Mesenchymal stem cell (in vitro differentiated cells and primary cell): ENCODE results near the gene MSH4.

ENCODE experiments used
- DNase-seq: peaks from one replicate; pipeline ENCODE4 v3.0.0-alpha.2; 2013
- H2AFZ ChIP-seq: one replicate; pipeline ENCODE4 v1.6.1; 2013; ENCODE audit warnings: low read depth, mild to moderate bottlenecking, control low read depth, inconsistent platforms, low read length, moderate library complexity
- H2AK5ac ChIP-seq: 2 replicates; pipeline ENCODE4 v1.6.1; 2013; ENCODE audit warnings: low read length, moderate library complexity, mild to moderate bottlenecking, inconsistent platforms; ENCODE audit not compliant: severe bottlenecking
- H2BK120ac ChIP-seq: one replicate; pipeline ENCODE4 v1.6.1; 2013; ENCODE audit warnings: low read depth, mild to moderate bottlenecking, inconsistent platforms, low read length, moderate library complexity
- H2BK12ac ChIP-seq, 2 experiments: one replicate each; pipeline ENCODE4 v1.6.1; 2013; ENCODE audit warnings: inconsistent platforms in 2 of 2, low read length in 2 of 2, mild to moderate bottlenecking in 2 of 2, moderate library complexity in 2 of 2, control low read depth in 1 of 2
- H2BK15ac ChIP-seq: one replicate; pipeline ENCODE4 v1.6.1; 2013; ENCODE audit warnings: mild to moderate bottlenecking, low read depth, inconsistent platforms; ENCODE audit not compliant: poor library complexity, severe bottlenecking
- H2BK5ac ChIP-seq: 2 replicates; pipeline ENCODE4 v1.6.1; 2013; ENCODE audit warnings: low read depth, mild to moderate bottlenecking, low read length, control low read depth, inconsistent platforms; ENCODE audit not compliant: poor library complexity, severe bottlenecking
- H3K14ac ChIP-seq, 2 experiments: one replicate each; pipeline ENCODE4 v1.6.1; 2013; ENCODE audit warnings: inconsistent platforms in 2 of 2, low read length in 2 of 2, control low read depth in 1 of 2, mild to moderate bottlenecking in 1 of 2, moderate library complexity in 1 of 2
- H3K18ac ChIP-seq, 2 experiments: one replicate each; pipeline ENCODE4 v1.6.1; 2013; ENCODE audit warnings: inconsistent platforms in 2 of 2, low read length in 2 of 2, control low read depth in 1 of 2, low read depth in 1 of 2, mild to moderate bottlenecking in 1 of 2
- H3K23ac ChIP-seq, 2 experiments: one replicate each; pipeline ENCODE4 v1.6.1; 2013; ENCODE audit warnings: inconsistent platforms in 2 of 2, low read length in 2 of 2, mild to moderate bottlenecking in 2 of 2, moderate library complexity in 2 of 2, control low read depth in 1 of 2
- H3K27ac ChIP-seq: 2 replicates; pipeline ENCODE4 v1.5.1; 2013; ENCODE audit warnings: mild to moderate bottlenecking, moderate library complexity, low read length, control low read depth, inconsistent platforms; ENCODE audit not compliant: poor library complexity, severe bottlenecking
- H3K27me3 ChIP-seq, 2 experiments: 2 replicates each; pipeline versions ENCODE4 v1.6.1 to v1.7.0; 2013; ENCODE audit warnings: low read length in 2 of 2, mild to moderate bottlenecking in 2 of 2, moderate library complexity in 2 of 2, control low read depth in 1 of 2, inconsistent platforms in 1 of 2; ENCODE audit not compliant: control insufficient read depth in 1 of 2, insufficient read depth in 1 of 2
- H3K36me3 ChIP-seq, 2 experiments: 2 replicates each; pipeline versions ENCODE4 v1.6.1 to v1.7.0; 2013; ENCODE audit warnings: low read length in 2 of 2, control low read depth in 1 of 2, inconsistent platforms in 1 of 2, low read depth in 1 of 2, mild to moderate bottlenecking in 1 of 2; ENCODE audit not compliant: insufficient read depth in 2 of 2, control insufficient read depth in 1 of 2
- H3K4ac ChIP-seq, 2 experiments: one replicate each; pipeline ENCODE4 v1.6.1; 2013; ENCODE audit warnings: inconsistent platforms in 2 of 2, low read length in 2 of 2, mild to moderate bottlenecking in 2 of 2, moderate library complexity in 2 of 2, control low read depth in 1 of 2, low read depth in 1 of 2
- H3K4me1 ChIP-seq: 2 replicates; pipeline ENCODE4 v1.6.1; 2013; ENCODE audit warnings: low read depth, low read length, control low read depth; ENCODE audit not compliant: control insufficient read depth, insufficient read depth
- H3K4me2 ChIP-seq: 2 replicates; pipeline ENCODE4 v1.6.1; 2013; ENCODE audit warnings: low read length, mild to moderate bottlenecking, inconsistent platforms; ENCODE audit not compliant: poor library complexity, severe bottlenecking
- H3K4me3 ChIP-seq, 2 experiments: 2 replicates each; pipeline versions ENCODE4 v1.5.1 to v1.7.0; 2013; ENCODE audit warnings: low read length in 2 of 2, mild to moderate bottlenecking in 2 of 2, control low read depth in 1 of 2, low read depth in 1 of 2; ENCODE audit not compliant: insufficient read depth in 1 of 2
- H3K79me1 ChIP-seq: replicated peaks from 2 replicates; pipeline ENCODE4 v1.6.1; 2013; ENCODE audit warnings: mild to moderate bottlenecking, control low read depth, low read length, inconsistent platforms; ENCODE audit not compliant: poor library complexity, severe bottlenecking
- H3K9ac ChIP-seq: 2 replicates; pipeline ENCODE4 v1.7.0; 2013; ENCODE audit warnings: mild to moderate bottlenecking, low read length, moderate library complexity
- H3K9me3 ChIP-seq: 2 replicates; pipeline ENCODE4 v1.7.0; 2013; ENCODE audit warnings: mild to moderate bottlenecking, low read length; ENCODE audit not compliant: control insufficient read depth
- H4K8ac ChIP-seq: one replicate; pipeline ENCODE4 v1.6.1; 2013; ENCODE audit warnings: inconsistent platforms, mild to moderate bottlenecking, low read length, moderate library complexity
- H4K91ac ChIP-seq: one replicate; pipeline ENCODE4 v1.6.1; 2013; ENCODE audit warnings: mild to moderate bottlenecking, low read length, inconsistent platforms
- WGBS: methylation state at CpG from one replicate; pipeline ENCODE4 v1.1.7; 2013; ENCODE audit warnings: mixed read lengths; 5-methylcytosine and 5-hydroxymethylcytosine counted together

MSH4 gene

GRCh38 chr1:75841421-75841820 lies 44.7 kb downstream of the MSH4 start:
- H3K4ac ChIP-seq: no peak overlapping the region
- no peaks in the 10 kb centered on the region for H3K4me1 ChIP-seq
- no peak overlapping the region for H4K8ac ChIP-seq
- DNase-seq: no peak
- H3K23ac ChIP-seq: no peak overlapping the region
- no peak overlapping the region for H2BK120ac ChIP-seq
- H2BK15ac ChIP-seq: no peak overlapping the region
- no peak overlapping the region for H4K91ac ChIP-seq
- H3K4me3 ChIP-seq: no peak overlapping the region
- no peak overlapping the region for H2AFZ ChIP-seq
- H3K18ac ChIP-seq: no peak overlapping the region
- no peak overlapping the region for H2BK5ac ChIP-seq
- no peak overlapping the region for H3K27ac ChIP-seq
- no peak overlapping the region for H2AK5ac ChIP-seq
- H3K9me3 ChIP-seq: peaks cover 4% of the 10 kb centered on the region
- no peaks in the 10 kb centered on the region for H3K36me3 ChIP-seq
- no peak overlapping the region for H3K4me2 ChIP-seq
- no peak overlapping the region for H2BK12ac ChIP-seq
- H3K27me3 ChIP-seq: no peaks in the 10 kb centered on the region
- no peak overlapping the region for H3K14ac ChIP-seq
- H3K9ac ChIP-seq: no peak overlapping the region
- no peaks in the 10 kb centered on the region for H3K79me1 ChIP-seq

- no peak overlapping the region for H3K4me3 ChIP-seq
- no peaks in the 10 kb centered on the region for H3K27me3 ChIP-seq
- H3K23ac ChIP-seq: no peak overlapping the region
- no peaks in the 10 kb centered on the region for H3K36me3 ChIP-seq
- H3K4ac ChIP-seq: no peak overlapping the region
- no peak overlapping the region for H2BK5ac ChIP-seq
- H2BK120ac ChIP-seq: no peak overlapping the region
- H3K18ac ChIP-seq: no peak overlapping the region
- no peak overlapping the region for H4K8ac ChIP-seq
- no peaks in the 10 kb centered on the region for H3K79me1 ChIP-seq
- H3K9ac ChIP-seq: no peak overlapping the region
- H2AFZ ChIP-seq: no peak overlapping the region
- H3K4me1 ChIP-seq: no peaks in the 10 kb centered on the region
- H2AK5ac ChIP-seq: no peak overlapping the region
- no peak overlapping the region for H2BK15ac ChIP-seq
- H3K27ac ChIP-seq: no peak overlapping the region
- H4K91ac ChIP-seq: no peak overlapping the region
- no peak overlapping the region for H2BK12ac ChIP-seq
- WGBS: 53% methylated on average over 1 of the region's 1 CpG
- no peak overlapping the region for H3K14ac ChIP-seq
- H3K4me2 ChIP-seq: no peak overlapping the region
- no peaks in the 10 kb centered on the region for H3K9me3 ChIP-seq
- no peak for DNase-seq
Measured at GRCh38 chr1:75845576-75845975, 48.9 kb downstream of the MSH4 start.

GRCh38 chr1:75855010-75855409 lies 58.3 kb downstream of the MSH4 start:
- H2BK120ac ChIP-seq: no peak overlapping the region
- no peak overlapping the region for H3K23ac ChIP-seq
- no peak overlapping the region for H3K14ac ChIP-seq
- H2AK5ac ChIP-seq: no peak overlapping the region
- no peak overlapping the region for H3K4me2 ChIP-seq
- no peak overlapping the region for H3K27ac ChIP-seq
- H2BK5ac ChIP-seq: no peak overlapping the region
- H3K4ac ChIP-seq: no peak overlapping the region
- DNase-seq: peak; percentile 43
- H2AFZ ChIP-seq: no peak overlapping the region
- H4K8ac ChIP-seq: no peak overlapping the region
- H3K79me1 ChIP-seq: no peaks in the 10 kb centered on the region
- no peaks in the 10 kb centered on the region for H3K4me1 ChIP-seq
- H3K4me3 ChIP-seq: no peak overlapping the region
- H3K9ac ChIP-seq: no peak overlapping the region
- H3K9me3 ChIP-seq: no peaks in the 10 kb centered on the region
- no peak overlapping the region for H2BK12ac ChIP-seq
- H3K27me3 ChIP-seq: no peaks in the 10 kb centered on the region
- WGBS: 83% methylated on average over 1 of the region's 2 CpGs
- H2BK15ac ChIP-seq: no peak overlapping the region
- no peaks in the 10 kb centered on the region for H3K36me3 ChIP-seq
- no peak overlapping the region for H3K18ac ChIP-seq
- no peak overlapping the region for H4K91ac ChIP-seq

- Histone ChIP-seq H3K9me3 (no peaks in the 10 kb centered on the region), H2AFZ (no peak overlapping the region), H3K27ac (no peak overlapping the region), H3K4me1 (no peaks in the 10 kb centered on the region), H2BK120ac (no peak overlapping the region), H4K91ac (no peak overlapping the region), H2BK12ac (no peak overlapping the region), H3K4ac (no peak overlapping the region), H3K23ac (no peak overlapping the region), H3K27me3 (no peaks in the 10 kb centered on the region), H3K14ac (no peak overlapping the region), H3K9ac (no peak overlapping the region), H3K4me3 (no peak overlapping the region), H2BK15ac (no peak overlapping the region), H2BK5ac (no peak overlapping the region), H3K4me2 (no peak overlapping the region), H3K36me3 (no peaks in the 10 kb centered on the region), H3K18ac (no peak overlapping the region), H3K79me1 (no peaks in the 10 kb centered on the region), H4K8ac (no peak overlapping the region), H2AK5ac (no peak overlapping the region)
- no peak for DNase-seq
Measured at GRCh38 chr1:75855734-75856133, 59.1 kb downstream of the MSH4 start.
